ENCODE measurements around the gene DESI2. TPM values are rescaled to one million over a fixed set of nuclear protein-coding genes. Genes with fewer than 3 reads are reported as not detected.

DESI2 gene
- 42.1 TPM in 2 replicates for total RNA-seq

DNA sequence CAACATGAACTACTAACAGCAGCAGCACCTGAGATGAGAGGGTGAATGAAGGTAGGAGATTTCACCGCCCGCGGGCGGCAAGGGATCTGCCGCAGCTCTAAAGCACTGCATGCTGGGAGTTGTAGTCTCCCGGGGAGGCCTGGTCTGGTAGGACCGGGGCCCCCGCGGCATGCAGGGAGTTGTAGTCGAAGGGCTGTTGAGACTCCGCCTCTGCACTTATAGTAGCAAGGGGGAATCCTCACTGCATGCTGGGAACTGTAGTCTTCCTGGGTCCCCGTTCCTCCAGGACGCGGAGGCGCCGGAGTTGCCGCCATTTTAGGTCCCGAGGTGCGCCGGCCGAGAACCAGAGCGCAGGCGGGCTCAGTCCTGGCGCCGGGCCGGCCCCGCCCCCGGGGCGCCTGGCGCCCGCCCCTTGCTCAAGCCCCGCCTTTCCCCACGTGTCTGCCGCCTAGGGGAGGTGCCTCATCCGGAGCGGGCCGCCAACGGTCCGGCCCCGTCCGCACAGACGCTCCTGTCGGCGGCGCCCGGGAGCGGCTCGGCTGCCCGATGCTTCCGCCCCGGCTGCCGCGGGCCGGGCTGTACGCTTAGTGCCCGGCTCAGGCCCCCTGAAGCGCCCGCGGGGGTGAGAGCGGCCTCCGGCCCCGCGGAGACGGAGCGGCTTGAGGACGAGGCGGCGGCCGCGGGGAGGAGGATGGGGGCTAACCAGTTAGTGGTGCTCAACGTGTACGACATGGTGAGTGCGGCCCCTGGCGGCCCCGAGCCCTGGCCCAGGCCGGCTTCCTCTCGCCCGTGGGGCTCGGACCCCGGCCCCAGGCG lies at the start of gene DESI2:
TSS of gene DESI2 (plus strand) at position 504 of the 816 bp plus-strand sequence. CDS start at position 692, 188 bp downstream.

Other genes with a start within 250 kb of the DESI2 start
- 31.3 and 37.7 TPM in 2 replicates for gene ADSS2, start 201.2 kb upstream of the DESI2 start, total RNA-seq
- 1.0 and 1.3 TPM in 2 replicates for gene CATSPERE, start 191.9 kb upstream of the DESI2 start, total RNA-seq
- gene COX20, start 182.5 kb downstream of the DESI2 start, total RNA-seq, result 13.8 and 14.2 TPM in 2 replicates
- gene HNRNPU, start 211.4 kb downstream of the DESI2 start, total RNA-seq, result 276 and 414 TPM in 2 replicates

Measured in smooth muscle cell of bladder (primary cell).